Caco-2 (cell line): ENCODE data around the gene GRK5. TPM values are rescaled to one million over a fixed set of nuclear protein-coding genes. Genes with fewer than 3 reads are reported as not detected.

Experiments used
- BruUV-seq: library from RNA; stranded (reverse); fragments of 400-500 nt; replicated peaks from 2 replicates; lab custom pipeline; 2021; lab: Mats Ljungman, UMichigan
- CTCF ChIA-PET: fragments of 300-600 bp; sonication (Branson Sonifier 250); formaldehyde crosslinking; loops from one replicate; lab custom pipeline; 2022; ENCODE audit warnings: antibody characterized with exemption; lab: Charles Lee
- POLR2A ChIA-PET: fragments of 300-600 bp; sonication (Branson Sonifier 250); formaldehyde crosslinking; loops from one replicate; lab custom pipeline; 2022; ENCODE audit warnings: antibody characterized with exemption; lab: Charles Lee
- DNase-seq, 2 experiments: peaks; one replicate each; pipeline versions ENCODE4 v3.0.0 to v3.0.0-alpha.2; 2020 to 2022
- H3K27me3 ChIP-seq: replicated peaks from 2 replicates; pipeline ENCODE4 v1.6.0; 2011; ENCODE audit warnings: low read length; ENCODE audit not compliant: control insufficient read depth, insufficient read depth
- H3K36me3 ChIP-seq: 2 replicates; pipeline ENCODE4 v1.5.1; 2011; ENCODE audit warnings: low read length; ENCODE audit not compliant: control insufficient read depth, insufficient read depth
- H3K4me1 ChIP-seq: fragments of 250-450 bp; sonication (Bioruptor Pico); 2 replicates; pipeline ENCODE4 v1.5.1; 2020; ENCODE audit warnings: mild to moderate bottlenecking
- H3K4me3 ChIP-seq: 2 replicates; pipeline ENCODE4 v1.5.1; 2011; ENCODE audit warnings: low read depth, mild to moderate bottlenecking, control low read depth, low read length
- H3K9me3 ChIP-seq: fragments of 250-450 bp; sonication (Bioruptor Pico); 2 replicates; pipeline ENCODE4 v1.5.1; 2020; ENCODE audit warnings: mild to moderate bottlenecking, moderate library complexity
- H3K27ac Mint-ChIP-seq: one replicate; pipeline ENCODE4 v1.8.0; 2022; ENCODE audit warnings: mixed read lengths; ENCODE audit not compliant: unreplicated experiment
- H3K27me3 Mint-ChIP-seq: one replicate; pipeline ENCODE4 v1.8.0; 2022; ENCODE audit warnings: mixed read lengths; ENCODE audit not compliant: insufficient read depth, unreplicated experiment
- H3K36me3 Mint-ChIP-seq: one replicate; pipeline ENCODE4 v1.8.0; 2022; ENCODE audit warnings: mild to moderate bottlenecking, mixed read lengths; ENCODE audit not compliant: insufficient read depth, unreplicated experiment
- H3K4me1 Mint-ChIP-seq: one replicate; pipeline ENCODE4 v1.8.0; 2022; ENCODE audit warnings: low read depth, mixed read lengths; ENCODE audit not compliant: unreplicated experiment
- H3K4me3 Mint-ChIP-seq: one replicate; pipeline ENCODE4 v1.8.0; 2022; ENCODE audit warnings: mild to moderate bottlenecking, moderate library complexity, mixed read lengths; ENCODE audit not compliant: unreplicated experiment
- H3K9me3 Mint-ChIP-seq: one replicate; pipeline ENCODE4 v1.8.0; 2022; ENCODE audit warnings: mixed read lengths; ENCODE audit not compliant: unreplicated experiment
- intact Hi-C: fragments of 100-400 bp; cut with micrococcal nuclease; formaldehyde crosslinking; loops from one replicate; pipeline ENCODE4 v1.10.0; 2022; ENCODE audit not compliant: unreplicated experiment
- total RNA-seq: library from RNA; stranded (reverse); gene quantifications from 2 replicates; pipeline ENCODE4 v1.2.3, GENCODE V29; 2022
- TF ChIP-seq, protein P1 (sequence below), 2 experiments: fragments of 200-600 bp in 1 of 2; IDR thresholded peaks; 1 replicate in 1 of 2; 2 replicates in 1 of 2; pipeline versions ENCODE4 v1.5.1 to v1.8.0; 2011 to 2022; ENCODE audit warnings: antibody characterized with exemption in 1 of 2, control low read depth in 1 of 2, inconsistent platforms in 1 of 2, low read depth in 1 of 2, low read length in 1 of 2, mild to moderate bottlenecking in 1 of 2, moderate library complexity in 1 of 2; ENCODE audit not compliant: insufficient read depth in 1 of 2, severe bottlenecking in 1 of 2, unreplicated experiment in 1 of 2

Gene GRK5
- total RNA-seq, 1 experiment from 2014 or later: 7.7 TPM

DNA sequence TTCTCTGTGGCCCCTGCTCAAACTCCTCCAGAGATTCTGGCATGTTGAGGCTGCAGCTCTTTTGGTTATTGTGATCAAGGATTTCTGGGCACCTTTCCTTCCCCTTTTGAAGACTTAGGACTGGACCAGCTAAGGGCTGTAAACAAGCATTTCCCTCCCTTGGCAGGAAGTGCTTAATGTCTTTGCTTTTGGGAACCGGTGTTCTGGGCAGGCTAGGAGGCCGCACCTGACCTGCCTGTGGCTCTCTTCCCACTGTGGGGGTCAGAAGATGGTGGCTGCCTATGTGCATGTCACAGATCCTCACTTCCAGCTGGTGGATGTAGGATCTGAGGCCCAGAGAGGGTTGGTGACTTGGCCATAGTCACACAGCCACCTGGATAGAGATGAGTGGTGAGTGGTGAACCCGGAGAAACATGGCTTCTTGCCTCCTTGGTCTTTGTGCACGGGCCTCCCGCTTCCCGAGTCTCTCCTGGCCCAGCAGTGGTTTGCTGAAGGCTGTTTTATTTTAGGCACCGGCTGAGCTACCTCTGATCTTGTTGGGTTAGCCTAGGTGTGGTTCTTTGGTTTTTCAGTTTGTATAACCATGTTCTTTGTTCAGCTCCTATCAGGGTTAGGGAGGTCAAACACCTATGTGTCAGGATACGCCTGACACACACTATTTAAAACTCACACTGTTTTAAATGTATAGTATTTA lies 82.0 kb downstream of the GRK5 start:
- Histone ChIP-seq H3K9me3 (no peaks in the 10 kb centered on the region), H3K4me1 (peaks cover 19% of the 10 kb centered on the region), H3K27me3 (no peaks in the 10 kb centered on the region), H3K36me3 (no peaks in the 10 kb centered on the region), H3K4me3 (no peak overlapping the region)
- Mint-ChIP-seq H3K27me3 (no peaks in the 10 kb centered on the region), H3K27ac (no peak overlapping the region), H3K4me1 (peaks cover 16% of the 10 kb centered on the region), H3K9me3 (peaks cover 7% of the 10 kb centered on the region), H3K36me3 (no peaks in the 10 kb centered on the region), H3K4me3 (no peak overlapping the region)
- DNase-seq: no peak
- ChIA-PET CTCF (interaction anchor here (1.0 to 2.8 kb wide), 5 partner anchors 17 to 116 kb away, joined by 3 to 13 read pairs (median 8); partner anchors contain the start of gene GRK5), POLR2A (no interaction called here)
- intact Hi-C loops: no loop called here
- TF ChIP-seq, protein P1, sequence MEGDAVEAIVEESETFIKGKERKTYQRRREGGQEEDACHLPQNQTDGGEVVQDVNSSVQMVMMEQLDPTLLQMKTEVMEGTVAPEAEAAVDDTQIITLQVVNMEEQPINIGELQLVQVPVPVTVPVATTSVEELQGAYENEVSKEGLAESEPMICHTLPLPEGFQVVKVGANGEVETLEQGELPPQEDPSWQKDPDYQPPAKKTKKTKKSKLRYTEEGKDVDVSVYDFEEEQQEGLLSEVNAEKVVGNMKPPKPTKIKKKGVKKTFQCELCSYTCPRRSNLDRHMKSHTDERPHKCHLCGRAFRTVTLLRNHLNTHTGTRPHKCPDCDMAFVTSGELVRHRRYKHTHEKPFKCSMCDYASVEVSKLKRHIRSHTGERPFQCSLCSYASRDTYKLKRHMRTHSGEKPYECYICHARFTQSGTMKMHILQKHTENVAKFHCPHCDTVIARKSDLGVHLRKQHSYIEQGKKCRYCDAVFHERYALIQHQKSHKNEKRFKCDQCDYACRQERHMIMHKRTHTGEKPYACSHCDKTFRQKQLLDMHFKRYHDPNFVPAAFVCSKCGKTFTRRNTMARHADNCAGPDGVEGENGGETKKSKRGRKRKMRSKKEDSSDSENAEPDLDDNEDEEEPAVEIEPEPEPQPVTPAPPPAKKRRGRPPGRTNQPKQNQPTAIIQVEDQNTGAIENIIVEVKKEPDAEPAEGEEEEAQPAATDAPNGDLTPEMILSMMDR (IDR thresholded peaks at IDR 0.05; ENCODE audit: insufficient read depth in 1 of 2, low read depth in 1 of 2, low read length in 1 of 2, severe bottlenecking in 1 of 2, unreplicated experiment in 1 of 2): no peak
- no TSS peak for BruUV-seq

DNA sequence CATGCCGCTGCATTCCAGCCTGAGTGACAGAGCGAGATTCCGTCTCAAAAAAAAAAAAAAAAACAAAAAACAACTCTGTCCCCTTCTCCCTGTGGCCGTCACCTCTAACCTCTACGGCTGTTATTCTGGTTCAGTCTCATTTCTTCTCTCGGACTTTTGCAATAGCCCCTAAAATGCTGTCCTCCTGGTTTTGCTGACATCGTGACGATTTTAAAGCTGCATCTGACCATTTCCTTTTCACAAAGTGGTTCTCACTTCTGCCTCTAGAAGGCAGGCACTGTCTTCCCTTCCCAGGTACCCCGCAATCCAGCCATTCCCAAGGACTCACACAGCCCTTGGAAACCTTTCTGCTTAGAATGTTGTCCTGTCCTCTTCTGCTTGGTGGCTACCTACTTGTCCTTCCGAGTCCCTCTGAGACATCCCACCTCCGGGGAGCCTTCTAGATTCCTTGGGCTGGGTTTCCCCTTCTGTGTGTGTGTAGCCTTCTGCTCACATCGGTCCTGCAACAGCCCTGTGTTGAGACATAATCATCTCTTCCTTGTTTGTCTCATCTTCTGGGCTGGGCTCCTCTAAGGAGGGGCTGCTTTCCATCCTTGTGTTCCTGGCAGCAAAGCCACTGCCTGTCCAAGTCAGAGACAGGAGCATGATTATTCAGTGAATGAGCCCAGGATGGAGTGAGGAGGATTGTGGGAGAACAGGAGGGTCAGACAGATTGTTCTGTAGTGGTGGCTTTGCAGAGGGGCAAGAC lies 83.1 kb downstream of the GRK5 start:
- intact Hi-C loops: loop anchor here (1.0 to 5.0 kb wide), 3 partner anchors 26 to 124 kb away; no protein-coding TSS in a partner anchor
- Mint-ChIP-seq H3K9me3 (peaks cover 7% of the 10 kb centered on the region), H3K27me3 (no peaks in the 10 kb centered on the region), H3K4me3 (no peak overlapping the region), H3K36me3 (no peaks in the 10 kb centered on the region), H3K27ac (peak overlapping the region; percentile 37), H3K4me1 (peaks cover 16% of the 10 kb centered on the region)
- Histone ChIP-seq H3K36me3 (no peaks in the 10 kb centered on the region), H3K9me3 (no peaks in the 10 kb centered on the region), H3K4me1 (peaks cover 19% of the 10 kb centered on the region), H3K4me3 (no peak overlapping the region), H3K27me3 (no peaks in the 10 kb centered on the region)
- TF ChIP-seq, protein P1 (IDR thresholded peaks at IDR 0.05; ENCODE audit: insufficient read depth in 1 of 2, low read depth in 1 of 2, low read length in 1 of 2, severe bottlenecking in 1 of 2, unreplicated experiment in 1 of 2): no peak
- ChIA-PET CTCF (interaction anchor here (0.7 to 2.8 kb wide), 10 partner anchors 12 to 155 kb away, joined by 3 to 13 read pairs (median 4); partner anchors contain the start of gene GRK5), POLR2A (interaction anchor here (0.7 kb wide), 2 partner anchors 27 to 203 kb away, joined by 6 to 14 read pairs; no protein-coding TSS in a partner anchor)
- DNase-seq: peak; percentile 48 to 62
- BruUV-seq: no TSS peak

DNA sequence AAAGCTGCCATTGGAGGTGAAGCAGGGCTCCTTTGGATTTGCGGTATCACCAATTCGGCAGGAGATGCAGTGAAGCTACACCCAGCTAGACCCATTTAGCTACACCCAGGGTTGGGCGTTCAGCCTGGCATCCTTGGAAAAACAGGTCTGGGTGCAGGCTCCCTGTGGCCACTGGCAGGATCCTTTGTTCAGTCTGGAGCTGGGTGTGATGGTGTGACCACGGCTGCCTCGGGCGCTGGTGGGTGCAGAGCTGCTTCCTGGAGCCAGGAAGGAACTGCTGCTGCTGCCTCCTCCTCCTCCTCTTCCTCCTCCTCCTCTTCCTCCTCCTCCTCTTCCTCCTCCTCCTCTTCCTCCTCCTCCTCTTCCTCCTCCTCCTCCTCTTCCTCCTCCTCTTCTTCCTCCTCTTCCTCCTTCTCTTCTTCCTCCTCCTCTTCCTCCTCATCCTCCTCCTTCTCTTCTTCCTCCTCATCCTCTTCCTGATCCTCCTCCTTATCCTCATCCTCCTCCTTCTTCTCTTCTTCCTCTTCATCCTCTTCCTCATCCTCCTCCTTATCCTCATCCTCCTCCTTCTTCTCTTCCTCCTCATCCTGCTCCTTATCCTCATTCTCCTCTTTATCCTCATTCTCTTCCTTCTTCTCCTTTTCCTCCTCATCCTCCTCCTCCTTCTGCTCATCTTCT lies 84.0 kb downstream of the GRK5 start:
- Histone ChIP-seq H3K4me1 (peaks cover 19% of the 10 kb centered on the region), H3K4me3 (no peak overlapping the region), H3K9me3 (no peaks in the 10 kb centered on the region), H3K36me3 (no peaks in the 10 kb centered on the region), H3K27me3 (no peaks in the 10 kb centered on the region)
- H3K9me3 Mint-ChIP-seq: peaks cover 7% of the 10 kb centered on the region
- CTCF ChIA-PET: interaction anchor here (1.4 kb wide), 2 partner anchors 11 to 154 kb away, joined by 3 to 4 read pairs; no protein-coding TSS in a partner anchor
- intact Hi-C loops: loop anchor here (2.0 to 5.0 kb wide), 2 partner anchors 25 to 86 kb away; no protein-coding TSS in a partner anchor
- POLR2A ChIA-PET: interaction anchor here (0.6 kb wide), 1 partner anchor 18 kb away, joined by 3 read pairs; no protein-coding TSS in a partner anchor
- H3K27ac Mint-ChIP-seq: peak overlapping the region; percentile 37
- TF ChIP-seq, protein P1 (IDR thresholded peaks at IDR 0.05; ENCODE audit: insufficient read depth in 1 of 2, low read depth in 1 of 2, low read length in 1 of 2, severe bottlenecking in 1 of 2, unreplicated experiment in 1 of 2): no peak
- no peaks in the 10 kb centered on the region for H3K27me3 Mint-ChIP-seq
- no TSS peak for BruUV-seq
- H3K4me1 Mint-ChIP-seq: peaks cover 16% of the 10 kb centered on the region
- H3K4me3 Mint-ChIP-seq: no peak overlapping the region
- no peaks in the 10 kb centered on the region for H3K36me3 Mint-ChIP-seq
- DNase-seq: no peak
